Prostate gland (tissue), 2 donors: ENCODE measurements around the gene PSMB10.

Source experiments
- POLR2A ChIP-seq: fragments of 450-650 bp; IDR thresholded peaks from one replicate; pipeline ENCODE4 v1.6.1; 2016; ENCODE audit warnings: antibody characterized with exemption, mild to moderate bottlenecking
- POLR2AphosphoS5 ChIP-seq: sonication (generic); formaldehyde crosslinking; IDR thresholded peaks from one replicate; pipeline ENCODE4 v1.6.1; 2017; ENCODE audit warnings: antibody characterized with exemption
- TF ChIP-seq, protein P1 (sequence below), 4 experiments: fragments of 200-600 bp in 2 of 4; fragments of 450-650 bp in 2 of 4; sonication (generic) in 2 of 4; IDR thresholded peaks; 1 replicate in 3 of 4; 2 replicates in 1 of 4; pipeline ENCODE4 v1.5.1; 2016 to 2019; ENCODE audit warnings: antibody characterized with exemption in 4 of 4, mild to moderate bottlenecking in 2 of 4, moderate library complexity in 2 of 4

DNA sequence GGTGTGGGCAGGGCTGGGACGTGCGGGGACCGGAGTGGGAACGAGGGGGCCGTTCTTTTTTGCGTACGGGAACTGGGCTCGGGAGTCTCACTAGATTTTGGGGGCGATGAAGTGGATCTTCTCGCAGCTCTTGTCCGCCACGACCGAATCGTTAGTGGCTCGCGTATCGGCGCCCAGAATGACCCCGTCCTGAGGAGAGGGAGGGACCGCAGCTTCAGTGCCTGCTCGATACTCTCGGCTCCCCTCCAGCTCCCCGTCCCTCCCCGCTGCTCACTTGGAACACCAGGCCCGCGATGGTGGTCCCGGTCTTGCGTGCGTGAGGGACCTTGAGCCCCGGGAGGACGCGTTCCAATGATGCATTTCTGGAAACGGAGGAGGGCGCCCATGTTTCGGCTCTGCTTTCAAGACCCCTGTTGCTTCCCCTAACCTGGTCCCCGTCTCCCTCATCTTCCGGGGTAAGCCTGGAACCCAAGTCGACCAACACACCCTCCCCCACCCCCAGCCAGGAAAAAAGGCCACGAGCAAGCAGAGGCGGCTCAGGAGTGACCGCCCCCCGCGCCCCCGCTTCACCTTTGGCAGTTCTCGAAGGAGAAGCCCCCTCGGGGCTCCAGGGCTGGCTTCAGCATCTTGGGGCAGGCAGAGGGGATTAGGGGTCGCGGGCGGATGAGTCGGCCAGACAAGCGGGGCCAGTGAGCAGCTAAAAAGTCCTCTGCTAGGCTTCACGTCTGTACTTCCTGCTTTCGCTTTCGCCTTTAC is at the start of gene PSMB10:
- TF ChIP-seq, protein P1, sequence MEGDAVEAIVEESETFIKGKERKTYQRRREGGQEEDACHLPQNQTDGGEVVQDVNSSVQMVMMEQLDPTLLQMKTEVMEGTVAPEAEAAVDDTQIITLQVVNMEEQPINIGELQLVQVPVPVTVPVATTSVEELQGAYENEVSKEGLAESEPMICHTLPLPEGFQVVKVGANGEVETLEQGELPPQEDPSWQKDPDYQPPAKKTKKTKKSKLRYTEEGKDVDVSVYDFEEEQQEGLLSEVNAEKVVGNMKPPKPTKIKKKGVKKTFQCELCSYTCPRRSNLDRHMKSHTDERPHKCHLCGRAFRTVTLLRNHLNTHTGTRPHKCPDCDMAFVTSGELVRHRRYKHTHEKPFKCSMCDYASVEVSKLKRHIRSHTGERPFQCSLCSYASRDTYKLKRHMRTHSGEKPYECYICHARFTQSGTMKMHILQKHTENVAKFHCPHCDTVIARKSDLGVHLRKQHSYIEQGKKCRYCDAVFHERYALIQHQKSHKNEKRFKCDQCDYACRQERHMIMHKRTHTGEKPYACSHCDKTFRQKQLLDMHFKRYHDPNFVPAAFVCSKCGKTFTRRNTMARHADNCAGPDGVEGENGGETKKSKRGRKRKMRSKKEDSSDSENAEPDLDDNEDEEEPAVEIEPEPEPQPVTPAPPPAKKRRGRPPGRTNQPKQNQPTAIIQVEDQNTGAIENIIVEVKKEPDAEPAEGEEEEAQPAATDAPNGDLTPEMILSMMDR (IDR thresholded peaks at IDR 0.05), result no peak
- TF ChIP-seq POLR2A, result peak; percentile 61
- peak; percentile 66 for TF ChIP-seq POLR2AphosphoS5
